GM12875 (cell line): Measurements from ENCODE around the gene PRKCZ.

Experiments used
- H3K4me3 ChIP-seq: one replicate; pipeline ENCODE4 v1.5.1; 2011; ENCODE audit warnings: low read depth, low read length, control low read depth
- CTCF ChIP-seq: IDR thresholded peaks from 2 replicates; pipeline ENCODE4 v1.5.1; 2011; ENCODE audit warnings: low read depth, mild to moderate bottlenecking, control low read depth, inconsistent platforms, low read length, moderate library complexity, borderline replicate concordance; ENCODE audit not compliant: insufficient read depth

Gene PRKCZ

GRCh38 chr1:2098839-2099785 lies 48.9 kb downstream of the PRKCZ start:
- no peak for TF ChIP-seq CTCF
- no peak overlapping the region for H3K4me3 ChIP-seq

DNA sequence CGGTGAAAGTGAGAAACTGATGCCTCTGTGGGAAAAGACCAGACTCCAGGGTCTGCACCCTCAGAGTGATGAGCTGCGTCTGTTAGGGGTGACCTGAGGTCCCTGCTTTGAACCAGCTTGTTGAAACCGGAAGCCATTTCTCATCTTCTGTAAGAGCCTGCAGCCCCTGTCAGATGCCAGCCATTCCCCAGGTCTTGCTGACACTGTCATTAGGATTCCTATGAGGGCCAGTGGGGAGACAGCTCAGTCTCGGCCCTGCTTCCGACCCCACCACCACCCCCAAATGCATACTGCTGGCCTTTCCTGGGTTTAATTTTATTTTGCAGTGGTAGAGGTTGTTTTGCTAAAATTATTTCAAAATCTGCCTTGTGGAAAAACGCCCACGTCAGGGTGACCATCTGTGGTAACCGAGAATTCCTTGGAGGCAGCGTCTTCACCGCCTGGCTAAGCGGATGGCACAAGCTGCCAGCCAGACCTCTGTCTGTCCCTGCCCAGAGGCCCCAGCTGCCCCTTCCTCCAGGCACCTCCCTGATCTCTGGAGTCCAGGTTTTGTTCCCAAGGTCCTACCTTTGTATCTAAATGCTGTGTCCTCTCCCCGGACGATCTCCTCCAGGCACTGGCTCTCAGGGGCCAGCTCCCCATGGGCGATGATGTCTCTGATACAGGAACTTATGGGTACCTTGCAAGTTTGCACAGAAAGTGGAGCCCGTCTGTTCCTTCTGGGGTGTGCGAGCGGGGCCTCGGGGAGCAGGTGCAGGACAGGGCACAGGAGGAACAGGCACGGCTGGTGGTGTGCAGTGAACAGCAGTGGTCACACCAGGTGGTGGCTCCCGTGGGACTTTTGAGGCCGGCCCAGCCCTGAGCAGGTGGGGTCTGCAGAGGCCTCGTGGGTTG lies 49.9 kb downstream of the PRKCZ start:
- TF ChIP-seq CTCF: no peak
- H3K4me3 ChIP-seq: no peak overlapping the region

GRCh38 chr1:2100780-2101108 lies 50.5 kb downstream of the PRKCZ start:
- no peak overlapping the region for H3K4me3 ChIP-seq
- no peak for TF ChIP-seq CTCF

- H3K4me3 ChIP-seq: no peak overlapping the region
- no peak for TF ChIP-seq CTCF
These were observed 51.3 kb downstream of the PRKCZ start for GRCh38 chr1:2101531-2101930.

- no peak for TF ChIP-seq CTCF
- no peak overlapping the region for H3K4me3 ChIP-seq
These were observed 51.7 kb downstream of the PRKCZ start for GRCh38 chr1:2101946-2102345.

DNA sequence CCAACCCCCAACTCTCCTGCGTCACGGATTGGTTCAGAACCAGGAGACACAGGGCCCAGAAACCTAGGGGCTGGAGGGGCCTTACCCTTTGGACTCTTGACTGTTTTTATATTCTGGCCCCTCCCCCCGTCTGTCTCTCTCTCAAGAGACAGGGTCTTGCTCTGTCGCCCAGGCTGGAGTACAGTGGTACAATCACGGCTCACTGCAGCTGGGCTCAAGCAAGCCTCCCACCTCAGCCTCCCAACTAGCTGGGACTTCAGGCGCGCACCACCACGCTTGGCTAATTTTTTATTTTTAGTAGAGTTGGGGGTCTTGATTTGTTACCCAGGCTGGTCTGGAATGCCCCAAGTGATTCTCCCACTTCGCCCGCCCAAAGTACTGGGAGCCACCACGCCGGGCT lies 52.5 kb downstream of the PRKCZ start:
- no peak overlapping the region for H3K4me3 ChIP-seq
- no peak for TF ChIP-seq CTCF
